Right ventricle myocardium superior (tissue), 1 donor: ENCODE data around the gene CCDC33. TPM values are rescaled to one million over a fixed set of nuclear protein-coding genes. Genes with fewer than 3 reads are reported as not detected.

Experiments used
- ATAC-seq: fragments of 200-7000 bp; cut with Tn5 transposase; one replicate; pipeline ENCODE4 v1.9.1; 2020; ENCODE audit warnings: mild to moderate bottlenecking; ENCODE audit not compliant: poor library complexity
- DNase-seq: peaks from one replicate; pipeline ENCODE4 v3.0.0-alpha.2; 2020
- intact Hi-C: fragments of 100-400 bp; cut with DNase I; formaldehyde crosslinking; loops from one replicate; pipeline ENCODE4 v1.11.2; 2022
- long read RNA-seq: library from polyadenylated mRNA; unstranded; transcript quantifications from one replicate; pipeline ENCODE4 v2.0.0, GENCODE V29; 2021
- total RNA-seq: library from RNA; stranded (reverse); fragmentation: NEBNext Ultra II Directional; extraction: Animal tissue kit (Norgen Biotek cat#: 25700); gene quantifications from one replicate; pipeline ENCODE4 v1.2.1, GENCODE V29; 2021
- donor health status: DM: no; HTN: yes; CAD: no; lungs with severe emphysema.

CCDC33 gene
- total RNA-seq: not detected
- long read RNA-seq: 0 reads

DNA sequence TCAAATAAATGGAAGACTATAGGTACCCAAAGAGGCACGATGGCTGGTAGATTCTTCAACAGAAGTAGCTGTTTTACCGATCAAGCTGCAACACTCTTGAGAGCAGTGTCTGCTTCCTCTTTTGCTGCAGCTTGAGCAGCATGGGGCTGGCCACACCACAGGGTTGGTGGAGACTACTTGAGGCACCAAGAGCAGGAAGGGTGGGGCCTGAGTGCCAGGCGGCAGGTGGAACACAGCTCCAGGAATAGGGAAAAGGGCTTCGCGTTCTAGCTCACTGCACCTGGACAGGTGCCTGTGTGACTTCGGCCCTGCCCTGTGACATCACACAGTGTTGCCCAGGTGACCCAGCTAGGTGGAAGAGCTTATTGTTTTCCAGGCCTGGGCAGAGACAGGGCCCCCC lies at the start of gene CCDC33:
CCDC33 (plus strand) TSS at position 365 of the 400 bp plus-strand sequence. CDS start 394 bp downstream, outside the sequence.
- DNase-seq (no peak), ATAC-seq (no peak)
- intact Hi-C loops: no loop called here

DNA sequence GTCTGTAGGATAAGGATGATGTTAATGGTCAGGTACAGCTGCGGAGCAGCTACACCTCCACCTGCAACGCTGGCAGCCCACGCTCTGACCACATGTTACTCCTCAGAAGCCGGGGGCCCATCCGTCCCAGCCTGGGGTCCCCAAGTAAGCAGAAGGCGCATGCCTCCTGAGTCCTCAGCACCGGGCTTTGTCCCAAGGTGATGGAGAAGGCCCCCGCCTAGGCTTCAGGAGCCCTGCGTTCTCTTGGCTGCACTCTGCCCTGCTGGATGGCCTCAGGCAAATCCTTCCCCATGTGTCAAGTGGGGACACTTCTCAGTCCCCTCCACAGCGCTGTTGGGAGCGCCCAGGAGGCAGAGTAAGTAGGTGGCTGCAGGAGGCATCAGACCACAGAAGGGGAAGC lies 47.9 kb upstream of the CCDC33 start:
- intact Hi-C loops: no loop called here
- DNase-seq (no peak), ATAC-seq (no peak)

DNA sequence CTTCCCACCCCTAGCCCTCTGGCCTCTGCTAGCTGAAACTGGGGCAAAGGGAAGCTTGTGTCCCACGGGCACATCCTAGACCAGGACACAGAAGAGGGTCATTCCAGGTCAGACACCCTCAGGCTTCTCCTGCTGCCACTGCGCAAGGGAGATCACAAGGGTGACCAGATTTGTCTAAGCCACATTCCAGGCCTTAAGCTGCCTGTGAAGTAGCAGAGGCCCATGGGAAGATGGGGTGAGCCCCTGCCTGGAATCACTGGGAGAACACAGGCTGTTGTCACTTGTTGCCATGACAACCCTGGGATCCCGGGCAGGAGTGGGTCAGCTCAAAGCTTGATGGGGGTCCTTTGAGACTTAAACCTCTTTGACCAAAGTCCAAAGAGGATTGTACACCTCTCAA lies 44.3 kb upstream of the CCDC33 start:
- ATAC-seq (peak; percentile 40), DNase-seq (no peak)
- intact Hi-C loops: no loop called here

DNA sequence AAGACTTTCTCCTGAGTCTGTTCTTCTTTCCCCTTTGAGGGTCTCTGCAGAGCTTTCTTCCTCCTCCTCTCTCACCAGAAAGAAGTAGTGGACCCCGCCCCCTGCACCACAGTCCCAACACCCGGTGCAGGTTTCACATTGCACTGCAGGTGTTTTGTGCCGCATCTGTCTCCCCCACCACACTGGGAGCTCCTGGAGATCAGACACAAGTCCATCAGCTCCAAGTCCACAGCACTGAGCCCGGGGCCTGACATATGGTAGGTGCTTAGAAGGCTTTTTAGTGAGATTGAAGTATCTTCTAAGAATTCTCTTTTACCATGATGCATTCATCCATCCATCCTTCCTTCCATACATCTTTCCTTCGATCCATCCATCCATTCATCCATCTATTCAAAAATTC lies 43.4 kb upstream of the CCDC33 start:
- no peak for ATAC-seq
- intact Hi-C loops: no loop called here
- no peak for DNase-seq

DNA sequence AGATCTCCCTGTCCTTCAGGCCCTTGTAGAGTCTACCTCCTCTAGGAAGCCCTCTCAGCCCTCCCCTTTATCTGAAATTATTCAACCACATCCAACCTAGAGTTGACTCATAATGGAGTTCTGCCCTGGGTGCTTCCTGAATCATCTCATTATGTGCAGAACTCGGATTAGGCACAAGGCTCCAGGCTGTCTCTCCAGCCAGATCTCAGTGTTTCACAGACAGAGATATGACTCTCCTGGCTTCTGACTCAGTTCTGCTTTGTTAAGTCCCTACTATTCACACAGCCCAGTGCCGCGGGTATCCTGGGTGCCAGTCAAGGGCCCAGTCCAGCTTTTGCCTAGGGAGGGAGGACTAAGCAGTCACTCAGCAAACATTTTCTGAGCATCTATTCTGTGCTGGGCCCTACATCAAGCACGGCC lies 42.8 kb upstream of the CCDC33 start:
- DNase-seq (no peak), ATAC-seq (no peak)
- intact Hi-C loops: no loop called here

DNA sequence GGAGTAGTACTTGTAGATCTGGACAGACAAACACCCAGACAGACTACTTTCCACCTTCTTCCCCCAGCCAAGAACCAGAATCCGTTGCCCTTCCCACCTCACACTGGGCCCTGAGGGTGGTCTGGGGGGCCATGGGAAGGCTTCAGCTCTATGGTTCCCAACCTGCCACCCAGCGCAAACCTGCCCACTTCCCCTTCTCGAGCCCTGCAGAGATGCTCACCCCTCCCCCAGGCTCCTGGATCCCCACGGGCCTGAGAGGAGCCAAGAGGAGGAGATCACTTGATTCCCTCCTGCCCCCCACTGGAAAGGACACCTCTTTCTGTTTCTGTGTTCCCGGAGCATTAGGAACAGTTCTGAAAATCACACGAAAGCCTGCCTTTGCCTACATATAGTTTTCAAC lies 42.2 kb upstream of the CCDC33 start:
- DNase-seq: no peak
- intact Hi-C loops: no loop called here
- no peak for ATAC-seq

DNA sequence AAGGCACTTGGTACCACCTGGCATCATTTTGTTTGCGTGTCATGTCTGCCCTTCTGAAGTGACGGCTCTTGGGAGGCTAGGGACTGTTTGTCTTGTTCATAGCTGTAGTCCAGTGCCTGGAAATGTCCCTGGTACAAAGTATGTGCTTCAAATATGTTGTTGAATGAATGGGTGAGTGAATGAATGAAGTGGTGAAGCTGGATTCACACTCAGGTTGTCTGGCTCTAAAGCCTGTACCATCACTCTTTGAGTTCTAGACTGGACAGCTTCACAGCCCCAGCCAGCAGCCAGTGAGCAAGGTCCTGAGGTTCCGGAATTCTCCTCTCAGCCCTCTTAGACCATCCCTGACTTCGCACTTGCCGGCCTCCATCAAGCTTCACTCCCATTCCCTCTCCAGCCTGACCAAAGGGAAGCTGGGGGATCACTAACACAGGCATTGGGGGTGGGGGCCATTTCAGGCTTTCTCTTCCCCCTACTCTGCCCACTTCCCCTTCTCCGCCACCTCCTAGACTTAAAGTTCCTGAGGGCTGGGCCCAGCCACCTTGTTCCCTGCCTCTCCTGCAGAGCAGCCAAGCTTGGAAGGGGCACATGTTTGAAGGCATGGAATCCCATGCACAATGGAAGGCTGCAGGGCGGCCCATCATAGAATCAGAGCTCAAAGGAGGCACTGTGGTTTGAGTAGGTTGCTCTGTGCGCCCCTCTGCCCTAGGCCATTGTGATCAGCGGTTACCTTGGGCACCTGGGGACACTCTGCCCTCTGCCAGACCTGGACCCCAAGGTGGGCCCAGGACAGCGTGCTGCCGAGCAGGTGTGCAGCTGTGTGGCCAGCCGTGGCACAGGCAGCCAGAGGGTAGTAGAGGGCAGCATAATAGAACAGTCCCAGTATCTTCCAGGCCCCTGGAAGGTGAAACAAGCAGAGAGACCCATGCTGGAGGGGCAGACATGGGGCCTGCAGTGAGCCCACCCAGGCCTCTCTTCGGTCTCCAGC lies 41.3 kb upstream of the CCDC33 start:
- intact Hi-C loops: no loop called here
- no peak for DNase-seq
- no peak for ATAC-seq

DNA sequence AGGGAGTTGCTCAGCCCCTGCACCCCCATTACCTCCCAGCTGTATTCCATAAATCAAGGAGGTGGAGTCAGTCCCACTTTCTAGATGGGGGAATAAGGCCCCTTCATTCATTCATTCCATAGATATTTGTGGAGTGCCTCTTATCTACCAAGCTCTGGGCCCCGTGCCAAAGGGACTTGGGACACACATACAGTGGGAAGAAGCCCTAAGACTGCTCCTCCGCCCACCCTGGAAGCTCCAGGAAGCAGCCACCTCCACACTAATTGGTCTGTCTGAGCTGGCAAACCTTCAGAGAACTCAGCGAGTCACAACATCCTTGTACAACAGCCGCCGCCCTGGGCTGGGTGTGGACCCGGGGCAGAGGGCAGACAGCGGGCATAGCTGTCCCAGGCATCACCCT lies 40.0 kb upstream of the CCDC33 start:
- intact Hi-C loops: no loop called here
- DNase-seq: peak; percentile 75
- peak; percentile 38 for ATAC-seq

DNA sequence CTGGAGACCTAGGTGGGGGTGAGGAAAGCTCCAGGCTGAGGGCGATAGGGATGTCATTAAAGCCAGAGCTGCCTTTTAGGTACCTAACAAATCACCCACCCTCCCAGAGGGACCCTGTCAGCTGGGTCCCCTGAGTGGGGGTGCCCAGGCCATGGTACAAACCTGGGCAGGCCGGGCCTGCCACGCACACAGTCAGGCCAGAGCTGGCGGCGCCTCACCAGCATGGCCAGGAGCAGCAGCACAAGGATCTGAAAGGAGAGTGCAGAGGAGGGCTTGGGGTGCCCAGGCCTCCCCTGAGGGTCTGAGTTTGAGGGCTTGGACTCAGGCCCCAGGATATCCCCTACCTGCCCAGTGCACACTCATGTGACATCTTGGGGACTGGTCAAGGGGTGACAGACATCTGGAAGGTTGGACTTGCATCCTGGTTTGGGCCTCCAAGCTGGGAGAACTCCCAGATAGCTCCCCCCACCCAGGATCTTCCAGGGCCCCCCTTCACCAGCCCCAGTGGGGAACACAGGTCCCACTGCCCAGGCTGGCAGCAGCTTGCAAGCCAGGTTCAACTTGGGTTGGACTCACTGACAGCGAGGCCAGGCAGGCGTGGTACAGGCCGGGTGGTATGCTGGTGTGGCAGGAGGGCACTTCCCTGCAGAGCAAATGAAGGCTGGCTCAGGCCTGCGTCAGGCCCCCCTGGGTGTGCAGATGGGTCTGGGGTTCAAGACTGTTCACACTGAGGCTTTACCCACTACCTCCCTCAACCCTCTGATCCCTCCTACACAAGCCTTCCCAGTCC lies 38.8 kb upstream of the CCDC33 start:
- no peak for DNase-seq
- no peak for ATAC-seq
- intact Hi-C loops: no loop called here

DNA sequence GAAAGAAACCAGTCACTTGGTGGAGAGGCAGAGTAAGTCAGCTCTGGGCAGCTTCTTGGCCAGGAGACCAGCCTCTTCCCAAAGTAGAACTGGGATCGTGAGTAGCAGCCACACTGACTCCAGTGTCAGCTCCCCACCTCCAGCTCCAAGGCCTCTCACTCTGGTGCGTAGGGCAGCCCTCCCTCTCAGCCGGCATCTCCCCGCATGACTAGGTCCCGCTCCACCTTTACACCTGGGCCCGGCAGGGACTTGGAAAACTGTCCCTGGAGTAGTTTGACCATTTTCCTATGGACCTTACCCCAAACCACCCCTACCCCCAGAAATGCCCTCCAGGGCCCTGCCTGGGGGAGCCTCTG lies 36.9 kb upstream of the CCDC33 start:
- intact Hi-C loops: no loop called here
- DNase-seq (no peak), ATAC-seq (no peak)

DNA sequence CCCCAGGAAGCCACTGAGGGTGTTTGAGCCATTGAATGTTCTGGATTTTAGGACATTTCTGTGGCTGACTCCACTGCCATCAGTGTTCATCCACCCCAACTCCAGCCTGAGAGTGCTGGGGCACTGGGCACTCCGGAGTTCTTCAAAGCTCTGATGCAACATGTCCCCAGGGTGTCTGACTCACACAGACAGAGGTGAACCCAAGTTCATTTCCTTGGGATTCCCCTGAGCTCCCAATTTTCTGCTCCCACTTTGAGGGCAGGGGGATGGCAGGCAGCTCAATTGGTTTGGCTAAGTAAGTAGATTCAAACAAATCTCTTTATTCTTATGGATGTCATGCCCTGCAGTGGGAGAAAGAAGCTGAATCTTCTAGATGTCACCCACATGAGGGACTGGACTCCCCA lies 35.7 kb upstream of the CCDC33 start:
- intact Hi-C loops: no loop called here
- ATAC-seq: peak; percentile 53
- DNase-seq: no peak

DNA sequence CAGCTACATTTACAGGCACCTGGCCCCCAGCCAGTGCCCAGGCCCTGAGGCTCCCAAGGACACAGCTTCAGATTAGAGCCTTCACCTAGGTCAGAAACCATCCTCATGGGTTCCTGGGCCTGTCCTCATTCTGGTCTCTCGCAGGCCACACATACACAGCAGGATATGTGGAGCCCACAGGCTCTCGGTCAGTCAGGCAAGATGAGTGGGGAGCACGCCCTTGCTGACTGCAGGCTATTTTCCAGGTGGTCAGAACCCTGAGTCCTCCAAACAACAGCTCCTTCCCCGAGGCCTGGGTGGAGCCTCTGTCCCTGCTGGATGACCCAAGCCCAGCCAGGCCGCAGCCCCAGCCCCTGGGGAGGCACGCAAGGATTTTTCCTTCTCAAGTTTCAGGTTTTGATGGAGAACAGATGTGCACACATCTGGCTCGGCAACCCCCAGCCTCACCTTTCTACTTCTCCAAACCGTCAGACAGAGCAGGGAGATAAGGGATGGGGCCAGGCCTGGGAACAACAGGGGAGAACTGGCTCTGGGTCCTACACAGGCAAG lies 35.2 kb upstream of the CCDC33 start:
- DNase-seq: no peak
- ATAC-seq: peak; percentile 29
- intact Hi-C loops: no loop called here

DNA sequence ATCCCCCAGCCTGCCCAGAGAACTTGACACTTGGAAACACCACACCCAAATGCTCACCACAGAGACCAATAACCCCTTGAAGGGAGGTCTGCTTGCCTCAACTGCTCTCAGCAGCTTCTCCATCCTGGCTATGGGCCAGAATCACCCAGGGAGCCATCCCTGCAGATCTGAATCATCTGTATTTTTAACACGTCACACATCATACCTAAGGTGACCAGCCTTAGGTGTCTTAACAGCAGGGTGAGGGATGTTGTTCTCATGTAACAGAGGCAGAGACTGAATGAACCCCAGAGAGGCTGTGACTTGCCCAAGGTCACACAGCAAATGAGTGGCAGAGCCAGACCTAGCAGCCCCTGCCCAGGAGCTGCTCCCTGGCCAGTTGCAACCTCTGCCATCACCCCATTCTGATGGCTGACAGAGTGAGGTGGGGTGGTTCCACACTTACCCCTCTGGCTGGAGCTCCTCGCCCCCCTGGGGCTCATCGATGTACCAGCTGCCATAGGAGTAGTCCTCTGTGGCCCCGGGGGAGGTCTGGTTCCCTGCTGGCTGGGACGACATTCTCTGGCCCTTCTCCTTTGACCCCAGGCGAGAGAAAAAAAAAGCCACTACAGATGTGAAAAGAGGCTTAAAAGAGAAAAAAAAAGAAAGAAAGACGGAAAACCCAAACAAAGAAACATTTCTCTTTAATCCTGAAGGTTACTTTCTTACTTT lies 34.3 kb upstream of the CCDC33 start:
- intact Hi-C loops: no loop called here
- no peak for DNase-seq

DNA sequence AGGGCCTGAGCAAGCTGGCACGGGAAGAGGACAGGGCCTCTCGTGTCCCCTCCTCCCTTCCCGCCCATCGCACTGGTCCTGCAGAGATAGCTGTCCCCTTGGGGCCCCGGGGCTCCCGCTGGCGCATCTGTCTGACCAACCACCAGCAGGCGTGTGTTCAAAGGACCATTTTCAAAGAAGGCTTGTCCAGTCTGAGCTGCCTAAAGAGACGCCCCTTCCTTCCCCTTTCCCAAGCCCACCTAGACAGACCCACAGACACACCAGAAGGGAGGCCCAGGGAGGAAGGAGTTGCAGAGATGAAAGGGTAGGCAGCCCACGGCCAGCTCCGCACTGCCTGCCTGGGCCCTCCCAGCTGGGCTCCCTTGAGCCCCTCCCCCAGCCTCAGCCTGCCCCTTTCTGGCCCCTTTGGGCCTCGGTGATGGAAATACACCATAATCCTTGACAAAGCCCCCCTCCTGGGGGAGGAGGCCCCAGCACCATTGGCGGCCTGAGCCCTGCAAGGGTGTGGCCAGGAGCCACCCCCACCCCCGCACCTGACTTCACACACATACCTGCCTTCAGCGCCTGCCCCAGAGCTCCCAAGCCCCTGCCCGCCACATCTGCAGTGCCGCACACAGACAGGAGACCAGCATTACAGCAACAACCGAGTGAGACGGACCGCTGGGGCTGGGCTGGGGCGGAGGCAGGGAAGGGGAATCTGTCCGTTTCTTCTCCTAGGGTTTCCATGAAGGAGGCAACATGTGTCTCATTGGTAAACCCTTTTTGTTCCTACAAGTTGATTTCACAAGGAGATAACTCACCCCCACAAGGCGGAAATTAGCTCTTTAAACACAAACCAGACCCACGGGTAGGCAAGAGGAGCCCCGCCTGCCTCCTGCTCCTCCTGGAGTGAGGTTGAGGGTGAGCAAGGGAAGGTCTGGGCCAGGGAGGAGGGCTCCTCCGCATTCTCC lies 33.4 kb upstream of the CCDC33 start, which contains the start of gene STRA6:
STRA6 (minus strand) TSS at position 336 of the 950 bp plus-strand sequence. CDS start 520 bp downstream, outside the sequence.
- no peak for DNase-seq
- no peak for ATAC-seq
- intact Hi-C loops: no loop called here

More for the DNA sequence above, 34.3 kb upstream of the CCDC33 start:
- ATAC-seq: no peak

DNA sequence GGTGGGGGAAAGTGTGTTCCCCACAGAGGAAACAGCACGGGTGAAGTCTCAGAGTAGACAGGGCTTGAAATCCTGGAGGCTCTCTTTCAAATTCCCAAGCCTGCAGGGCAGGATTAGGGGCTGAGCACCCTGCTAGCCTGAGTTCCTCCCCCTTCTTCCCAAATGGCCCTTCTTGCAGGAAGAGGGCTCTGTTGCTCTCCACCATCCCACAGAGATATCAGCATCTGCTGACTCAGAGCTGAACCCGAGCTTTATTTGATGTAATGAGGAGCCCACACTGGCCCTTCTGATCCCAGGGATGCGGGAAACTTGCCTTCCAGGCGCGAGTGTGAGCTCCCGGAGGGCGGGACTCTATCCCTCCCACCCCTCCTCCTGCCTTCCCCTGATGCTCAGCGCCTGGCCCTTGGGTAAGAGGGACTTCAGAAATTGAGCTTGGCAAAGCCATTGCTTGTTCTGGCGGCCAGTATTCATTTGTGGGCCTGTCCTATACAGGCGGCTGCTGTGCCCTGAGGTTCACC lies 32.2 kb upstream of the CCDC33 start:
- ATAC-seq (peak; percentile 33), DNase-seq (peak; percentile 57)
- intact Hi-C loops: no loop called here

DNA sequence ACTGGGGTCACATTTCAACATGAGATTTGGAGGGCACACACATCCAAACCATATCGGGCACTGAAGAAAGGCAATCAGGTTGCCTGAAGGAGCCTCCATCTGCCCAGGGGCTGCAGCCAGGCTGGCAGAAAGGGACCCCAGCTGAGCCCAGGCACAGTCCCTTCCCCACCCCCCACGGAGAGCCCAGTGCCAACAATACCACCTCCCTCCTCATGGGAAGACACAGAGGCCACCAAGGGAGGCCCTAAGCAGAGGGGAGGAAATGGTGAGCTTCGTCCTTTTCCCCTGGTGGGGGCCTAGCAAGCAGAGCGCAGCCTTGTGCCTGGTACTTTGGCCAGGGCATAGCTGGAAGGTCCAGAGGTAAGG lies 30.6 kb upstream of the CCDC33 start:
- no peak for DNase-seq
- ATAC-seq: no peak
- intact Hi-C loops: no loop called here

DNA sequence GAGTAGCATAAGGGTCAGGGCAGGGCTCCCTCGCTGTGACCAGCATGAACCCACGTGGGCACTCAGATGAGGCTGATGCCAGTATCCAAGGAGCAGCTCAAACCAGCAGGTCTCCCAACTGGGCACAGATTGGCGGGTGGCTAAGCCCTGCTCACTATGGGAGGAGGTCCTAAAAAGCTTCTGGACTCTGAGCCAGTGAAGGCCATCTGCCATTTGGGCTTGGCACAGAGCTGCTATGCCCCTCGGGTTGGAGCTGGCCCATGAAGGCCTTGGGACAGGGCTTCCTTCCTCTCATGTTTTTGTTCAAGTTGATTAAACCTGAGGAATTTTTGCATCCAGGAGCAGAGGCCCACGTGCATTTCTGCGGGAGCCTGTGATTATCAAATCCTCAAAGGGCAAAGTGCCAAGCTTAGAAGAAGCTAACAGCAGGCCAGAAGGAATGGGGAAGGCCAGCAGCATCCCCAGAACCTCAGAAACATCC lies 29.3 kb upstream of the CCDC33 start:
- intact Hi-C loops: no loop called here
- ATAC-seq (no peak), DNase-seq (no peak)
